T-helper 2 cell treated with Interferon-gamma antibody and Interleukin-4, amounts not matched to agents 5 μg/mL and 100 μg/mL, for 36 hours (primary cell): ENCODE measurements around the gene TRIM75.
"Not testable (repeated sequence)": the region's sequence is repeated elsewhere in the genome, so short reads cannot be mapped to it uniquely, and the experiment has no call there.

Experiments used
- DNase-seq: peaks from one replicate; pipeline ENCODE4 v3.0.0; 2021; ENCODE audit warnings: low spot score
- H3K27ac Mint-ChIP-seq: one replicate; pipeline ENCODE4 v1.8.0; 2021; ENCODE audit warnings: mild to moderate bottlenecking, mixed read lengths
- H3K27me3 Mint-ChIP-seq: one replicate; pipeline ENCODE4 v1.8.0; 2021; ENCODE audit warnings: low read depth, mixed read lengths
- H3K36me3 Mint-ChIP-seq: one replicate; pipeline ENCODE4 v1.8.0; 2021; ENCODE audit warnings: low read depth, mixed read lengths
- H3K4me1 Mint-ChIP-seq: one replicate; pipeline ENCODE4 v1.8.0; 2021; ENCODE audit warnings: low read depth, mixed read lengths
- H3K4me3 Mint-ChIP-seq: one replicate; pipeline ENCODE4 v1.8.0; 2022; ENCODE audit warnings: mild to moderate bottlenecking, moderate library complexity, mixed read lengths
- H3K9me3 Mint-ChIP-seq: one replicate; pipeline ENCODE4 v1.8.0; 2021; ENCODE audit warnings: mixed read lengths

Gene TRIM75

DNA sequence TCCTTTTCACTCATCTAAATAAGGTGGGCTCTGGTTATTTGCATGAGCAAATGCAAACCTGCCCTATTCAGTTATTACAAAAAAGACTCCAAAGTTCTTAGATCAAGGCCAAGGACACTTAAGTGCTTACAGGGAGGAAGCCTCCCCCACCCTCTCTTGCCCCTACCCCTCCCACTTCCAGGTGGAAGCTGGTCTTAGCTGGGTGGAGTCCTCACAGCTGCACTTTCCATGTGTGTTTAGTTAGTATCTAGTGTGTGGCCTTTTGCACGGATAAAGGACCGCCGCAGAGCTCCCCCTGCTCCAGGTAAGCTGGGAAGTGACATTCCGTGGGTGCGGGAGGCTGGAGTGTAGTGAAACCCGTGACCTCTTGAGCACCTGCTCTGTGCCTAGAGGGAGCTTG lies at the start of gene TRIM75:
TRIM75 (plus strand) TSS at position 222 of the 400 bp plus-strand sequence. CDS start 5,282 bp downstream, outside the sequence.
- no peak for DNase-seq
- Mint-ChIP-seq H3K27ac (no peak within 1 kb of the TSS), H3K36me3 (no peaks in the 10 kb centered on the region), H3K27me3 (no peaks in the 10 kb centered on the region), H3K4me3 (no peak within 1 kb of the TSS), H3K9me3 (no peaks in the 10 kb centered on the region), H3K4me1 (no peaks in the 10 kb centered on the region)

DNA sequence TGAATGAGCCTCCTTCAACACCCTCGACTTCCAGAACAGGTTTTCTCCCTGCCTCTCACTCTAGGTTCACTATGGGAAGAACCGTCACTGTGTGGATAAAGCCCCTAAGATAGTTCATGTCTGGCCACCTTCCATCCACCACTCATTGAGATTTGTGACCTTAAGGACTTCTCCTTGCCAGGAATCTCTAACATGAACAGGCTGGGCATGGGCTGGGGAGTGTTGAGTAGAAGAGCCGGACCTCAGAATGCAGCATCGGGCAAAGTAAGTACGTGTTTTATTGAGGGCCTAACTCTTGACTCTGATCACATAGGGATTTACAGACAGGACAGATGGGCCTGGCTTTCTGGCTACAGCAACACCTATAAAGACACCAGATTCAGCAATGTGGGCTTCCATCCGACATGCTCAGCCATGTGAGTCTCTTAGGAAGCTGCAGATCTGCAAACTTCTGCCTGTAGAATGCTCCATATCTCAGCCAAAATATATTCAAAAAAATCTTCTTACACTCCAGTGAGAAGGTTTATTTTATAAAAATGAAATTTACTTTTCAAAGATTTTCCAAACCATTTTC lies 48.2 kb upstream of the TRIM75 start:
- no peak overlapping the region for H3K27ac Mint-ChIP-seq
- H3K4me3 Mint-ChIP-seq, result no peak overlapping the region
- H3K36me3 Mint-ChIP-seq, result no peaks in the 10 kb centered on the region
- H3K4me1 Mint-ChIP-seq, result peaks cover 10% of the 10 kb centered on the region
- H3K27me3 Mint-ChIP-seq, result peaks cover 22% of the 10 kb centered on the region
- H3K9me3 Mint-ChIP-seq, result no peaks in the 10 kb centered on the region
- DNase-seq, result no peak

DNA sequence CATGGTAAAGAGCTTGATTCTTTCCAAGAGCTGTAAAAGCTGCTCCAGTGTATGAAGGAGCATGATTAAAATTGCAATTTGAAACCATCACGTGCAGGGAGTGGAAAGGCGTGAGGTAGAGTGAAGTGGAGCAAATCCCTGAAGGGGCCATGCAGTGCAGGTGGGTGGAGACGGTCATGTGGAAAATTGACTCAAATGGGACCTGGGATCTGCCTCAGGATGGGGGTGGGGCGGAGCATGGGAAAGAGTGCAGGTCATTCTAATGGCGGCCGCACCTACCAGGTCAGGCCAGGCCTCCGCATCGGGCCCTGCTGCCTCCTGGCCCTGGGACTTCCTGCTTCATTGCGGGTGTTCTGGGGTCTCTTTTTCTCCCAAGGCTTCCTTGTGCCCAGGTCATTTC lies 47.2 kb upstream of the TRIM75 start:
- Mint-ChIP-seq H3K27me3 (peaks cover 30% of the 10 kb centered on the region), H3K9me3 (no peaks in the 10 kb centered on the region), H3K36me3 (no peaks in the 10 kb centered on the region), H3K27ac (no peak overlapping the region), H3K4me1 (peaks cover 10% of the 10 kb centered on the region), H3K4me3 (no peak overlapping the region)
- DNase-seq, result no peak

DNA sequence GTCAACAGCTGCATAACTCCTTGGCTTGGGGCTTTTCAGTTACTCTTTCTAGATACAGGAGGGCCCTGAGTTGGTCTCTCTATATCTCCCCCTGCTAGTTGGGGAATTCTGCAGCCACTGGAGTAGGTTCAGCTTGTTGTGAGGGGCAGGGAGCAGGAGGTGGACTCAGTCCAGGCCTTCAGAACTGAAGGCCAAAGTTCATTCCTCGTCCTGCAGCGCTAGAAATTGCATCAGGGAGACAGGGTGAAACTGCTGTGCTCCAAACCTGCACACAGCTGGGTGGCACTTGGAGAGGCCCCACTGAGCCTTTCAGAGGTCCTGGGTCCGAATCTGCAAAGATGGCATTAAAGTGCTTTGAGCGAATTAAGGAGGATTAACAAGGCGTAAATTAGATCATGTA lies 46.8 kb upstream of the TRIM75 start:
- peaks cover 10% of the 10 kb centered on the region for H3K4me1 Mint-ChIP-seq
- peaks cover 29% of the 10 kb centered on the region for H3K27me3 Mint-ChIP-seq
- H3K27ac Mint-ChIP-seq, result no peak overlapping the region
- H3K36me3 Mint-ChIP-seq, result no peaks in the 10 kb centered on the region
- H3K9me3 Mint-ChIP-seq, result no peaks in the 10 kb centered on the region
- no peak overlapping the region for H3K4me3 Mint-ChIP-seq
- no peak for DNase-seq

DNA sequence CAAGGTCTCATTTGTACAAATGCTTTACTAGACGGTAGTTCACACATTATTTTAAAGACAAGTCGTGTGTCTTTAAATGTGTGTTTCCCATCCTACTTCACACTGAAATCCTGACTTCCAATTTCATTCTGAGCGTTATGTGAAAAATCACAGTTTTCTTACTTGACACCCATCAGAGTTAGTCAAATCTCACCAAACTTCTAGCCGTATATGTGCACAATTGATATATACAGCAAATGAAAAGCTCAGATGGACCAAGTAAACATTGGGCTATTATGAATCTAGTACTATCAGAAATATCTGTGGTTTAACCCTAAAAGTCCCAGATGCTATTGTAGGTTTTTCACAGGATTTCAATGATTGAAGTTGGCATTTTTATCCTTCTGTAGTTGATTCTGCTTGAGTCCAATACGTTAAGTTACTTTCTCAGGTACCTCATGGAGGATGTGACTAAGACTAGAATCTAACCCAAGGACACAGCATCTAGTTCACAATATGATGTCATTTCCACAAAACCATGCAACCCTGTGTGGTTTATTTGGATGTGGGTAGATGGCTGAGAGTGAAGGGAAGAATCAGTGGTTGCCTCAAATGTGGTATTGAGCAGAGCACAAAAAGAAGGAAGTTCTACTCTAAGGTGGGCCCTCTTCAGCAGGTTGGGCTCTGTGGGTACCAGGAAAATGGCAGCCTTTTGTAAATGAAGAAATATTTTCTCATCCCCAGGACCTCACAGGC lies 44.0 kb upstream of the TRIM75 start:
- Mint-ChIP-seq H3K27me3 (peaks cover 40% of the 10 kb centered on the region), H3K4me3 (no peak overlapping the region), H3K9me3 (no peaks in the 10 kb centered on the region), H3K4me1 (peaks cover 10% of the 10 kb centered on the region), H3K36me3 (no peaks in the 10 kb centered on the region), H3K27ac (no peak overlapping the region)
- DNase-seq, result peak; percentile 57

DNA sequence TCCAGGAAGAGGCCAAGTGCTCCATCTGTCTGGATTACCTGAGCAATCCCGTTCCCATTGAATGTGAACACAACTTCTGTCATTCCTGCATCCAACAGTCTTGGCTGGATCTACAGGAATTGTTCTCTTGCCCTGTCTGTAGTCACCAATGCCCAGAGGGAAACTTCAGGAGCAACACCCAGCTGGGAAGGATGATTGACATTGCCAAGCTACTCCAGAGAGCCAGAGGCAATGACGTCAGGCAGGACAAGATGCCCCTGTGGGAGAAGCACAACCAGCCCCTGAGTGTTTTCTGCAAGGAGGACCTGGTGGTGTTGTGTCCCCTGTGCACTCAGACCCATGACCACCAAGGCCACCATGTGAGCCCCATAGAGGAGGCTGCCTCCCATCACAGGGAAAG lies 43.2 kb upstream of the TRIM75 start:
- DNase-seq, result no peak
- no peaks in the 10 kb centered on the region for H3K36me3 Mint-ChIP-seq
- H3K4me3 Mint-ChIP-seq, result no peak overlapping the region
- no peaks in the 10 kb centered on the region for H3K9me3 Mint-ChIP-seq
- peaks cover 10% of the 10 kb centered on the region for H3K4me1 Mint-ChIP-seq
- H3K27ac Mint-ChIP-seq, result no peak overlapping the region
- H3K27me3 Mint-ChIP-seq, result peaks cover 38% of the 10 kb centered on the region

DNA sequence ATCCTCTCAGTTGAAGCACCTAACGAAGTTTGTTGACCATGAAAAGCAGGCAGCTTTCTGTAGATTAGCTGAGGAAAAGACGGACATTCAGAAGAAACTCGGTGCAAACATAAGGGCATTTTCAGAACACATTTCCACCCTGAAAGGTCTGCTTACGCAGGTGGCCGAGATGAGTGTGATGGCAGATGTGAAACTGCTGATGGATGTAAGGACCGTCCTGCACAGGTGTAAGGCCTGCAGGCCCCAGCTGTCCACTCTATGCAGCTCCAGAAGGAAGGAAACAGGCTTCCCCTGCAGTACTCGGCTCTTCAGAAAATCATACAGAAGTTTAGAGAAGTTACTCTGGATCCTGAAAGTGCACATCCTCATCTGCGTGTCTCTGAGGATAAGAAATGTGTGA lies 42.7 kb upstream of the TRIM75 start:
- Mint-ChIP-seq H3K27ac (no peak overlapping the region), H3K4me3 (no peak overlapping the region), H3K9me3 (no peaks in the 10 kb centered on the region), H3K36me3 (no peaks in the 10 kb centered on the region), H3K27me3 (peaks cover 36% of the 10 kb centered on the region), H3K4me1 (peaks cover 10% of the 10 kb centered on the region)
- DNase-seq, result no peak

DNA sequence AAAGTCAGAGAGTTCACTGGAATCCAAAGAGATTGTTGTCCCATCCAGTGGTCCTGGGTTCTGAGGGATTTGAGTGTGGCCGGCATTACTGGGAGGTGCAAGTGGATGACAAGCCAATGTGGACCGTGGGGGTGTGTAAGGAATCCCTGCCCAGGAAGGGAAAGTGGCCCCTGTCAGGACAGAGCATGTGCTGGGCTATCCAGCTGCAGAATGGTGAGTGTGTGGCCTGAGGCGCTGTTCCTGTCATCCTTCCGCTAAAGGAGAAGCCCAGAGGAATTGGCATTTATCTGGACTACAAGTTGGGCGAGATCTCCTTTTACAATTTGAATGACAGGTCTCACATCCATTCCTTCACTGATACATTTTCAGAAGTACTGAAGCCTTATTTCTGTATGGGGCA lies 42.3 kb upstream of the TRIM75 start:
- Mint-ChIP-seq H3K27ac (no peak overlapping the region), H3K36me3 (no peaks in the 10 kb centered on the region), H3K27me3 (peaks cover 33% of the 10 kb centered on the region), H3K4me1 (peaks cover 10% of the 10 kb centered on the region), H3K4me3 (no peak overlapping the region), H3K9me3 (no peaks in the 10 kb centered on the region)
- no peak for DNase-seq

DNA sequence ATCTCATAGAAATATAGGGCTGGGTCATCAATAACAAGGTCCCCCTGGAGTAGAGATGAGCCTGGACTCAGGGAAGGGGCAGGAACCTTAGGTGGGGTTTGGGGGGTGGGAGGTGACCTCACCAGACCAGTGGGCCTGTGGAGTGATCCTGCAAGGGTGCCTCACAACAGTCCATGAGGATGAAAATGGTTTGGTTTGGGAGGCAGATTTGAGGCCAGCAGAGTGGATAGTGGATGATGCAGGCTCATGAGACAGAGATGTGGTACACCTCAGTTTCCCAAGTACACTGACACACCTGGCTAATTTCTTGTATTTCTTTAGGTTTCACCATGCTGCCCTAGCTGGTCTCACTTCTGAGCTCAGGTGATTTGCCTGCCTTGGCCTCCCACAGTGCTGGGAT lies 40.0 kb upstream of the TRIM75 start:
- H3K9me3 Mint-ChIP-seq, result no peaks in the 10 kb centered on the region
- peaks cover 31% of the 10 kb centered on the region for H3K27me3 Mint-ChIP-seq
- no peaks in the 10 kb centered on the region for H3K36me3 Mint-ChIP-seq
- peaks cover 10% of the 10 kb centered on the region for H3K4me1 Mint-ChIP-seq
- DNase-seq, result no peak
- no peak overlapping the region for H3K4me3 Mint-ChIP-seq
- H3K27ac Mint-ChIP-seq, result no peak overlapping the region

DNA sequence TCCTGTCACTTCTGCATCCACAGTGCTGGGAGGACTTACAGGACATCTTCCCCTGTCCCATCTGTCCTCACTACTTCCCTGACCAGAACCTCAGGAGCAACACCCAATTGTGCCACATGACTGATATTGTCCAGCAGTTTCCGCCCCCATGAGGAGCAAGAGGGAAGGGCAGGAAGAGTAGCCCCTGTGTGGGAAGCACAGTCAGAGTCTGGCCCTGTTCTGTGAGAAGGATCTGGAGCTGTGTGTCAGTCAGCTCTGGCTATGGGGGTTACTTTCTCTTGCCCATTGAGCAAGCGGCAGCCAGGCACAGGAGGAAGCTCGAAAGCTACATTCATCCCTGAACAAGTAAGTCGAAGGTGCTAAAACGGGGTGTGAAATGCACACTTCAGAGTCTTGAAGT lies 36.7 kb upstream of the TRIM75 start:
- no peaks in the 10 kb centered on the region for H3K4me1 Mint-ChIP-seq
- no peak overlapping the region for H3K4me3 Mint-ChIP-seq
- no peak for DNase-seq
- H3K36me3 Mint-ChIP-seq, result no peaks in the 10 kb centered on the region
- peaks cover 14% of the 10 kb centered on the region for H3K27me3 Mint-ChIP-seq
- no peak overlapping the region for H3K27ac Mint-ChIP-seq
- no peaks in the 10 kb centered on the region for H3K9me3 Mint-ChIP-seq

DNA sequence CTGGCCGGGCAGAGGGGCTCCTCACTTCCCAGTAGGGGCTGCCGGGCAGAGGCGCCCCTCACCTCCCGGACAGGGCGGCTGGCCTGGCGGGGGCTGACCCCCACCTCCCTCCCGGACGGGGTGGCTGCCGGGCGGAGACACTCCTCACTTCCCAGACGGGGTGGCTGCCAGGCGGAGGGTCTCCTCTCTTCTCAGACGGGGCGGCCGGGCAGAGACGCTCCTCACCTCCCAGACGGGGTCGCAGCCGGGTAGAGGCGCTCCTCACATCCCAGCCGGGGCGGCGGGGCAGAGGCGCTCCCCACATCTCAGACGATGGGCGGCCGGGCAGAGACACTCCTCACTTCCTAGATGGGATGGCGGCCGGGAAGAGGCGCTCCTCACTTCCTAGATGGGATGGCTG lies 33.7 kb upstream of the TRIM75 start:
- H3K4me1 Mint-ChIP-seq, H3K27me3 Mint-ChIP-seq, H3K27ac Mint-ChIP-seq, H3K4me3 Mint-ChIP-seq, H3K36me3 Mint-ChIP-seq, DNase-seq, H3K9me3 Mint-ChIP-seq: not testable (repeated sequence)

DNA sequence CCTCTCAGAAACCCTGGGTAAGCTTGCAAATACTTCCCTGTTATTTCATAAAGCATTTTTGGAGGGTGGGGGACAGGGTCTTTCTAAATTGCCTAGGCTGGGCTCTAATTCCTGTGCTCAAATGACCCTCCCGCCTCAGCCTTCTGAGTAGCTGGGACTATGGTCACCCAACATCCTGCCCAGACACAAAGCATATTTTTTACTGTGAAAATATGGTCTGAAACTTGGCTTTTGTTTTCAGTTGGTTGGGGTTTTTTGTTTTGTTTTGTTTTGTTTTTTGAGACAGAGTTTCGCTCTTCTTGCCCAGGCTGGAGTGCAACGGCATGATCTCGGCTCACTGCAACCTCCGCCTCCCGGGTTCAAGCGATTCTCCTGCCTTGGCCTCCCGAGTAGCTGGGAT lies 27.9 kb upstream of the TRIM75 start:
- DNase-seq, H3K36me3 Mint-ChIP-seq, H3K27me3 Mint-ChIP-seq, H3K4me1 Mint-ChIP-seq, H3K27ac Mint-ChIP-seq, H3K9me3 Mint-ChIP-seq, H3K4me3 Mint-ChIP-seq: not testable (repeated sequence)

DNA sequence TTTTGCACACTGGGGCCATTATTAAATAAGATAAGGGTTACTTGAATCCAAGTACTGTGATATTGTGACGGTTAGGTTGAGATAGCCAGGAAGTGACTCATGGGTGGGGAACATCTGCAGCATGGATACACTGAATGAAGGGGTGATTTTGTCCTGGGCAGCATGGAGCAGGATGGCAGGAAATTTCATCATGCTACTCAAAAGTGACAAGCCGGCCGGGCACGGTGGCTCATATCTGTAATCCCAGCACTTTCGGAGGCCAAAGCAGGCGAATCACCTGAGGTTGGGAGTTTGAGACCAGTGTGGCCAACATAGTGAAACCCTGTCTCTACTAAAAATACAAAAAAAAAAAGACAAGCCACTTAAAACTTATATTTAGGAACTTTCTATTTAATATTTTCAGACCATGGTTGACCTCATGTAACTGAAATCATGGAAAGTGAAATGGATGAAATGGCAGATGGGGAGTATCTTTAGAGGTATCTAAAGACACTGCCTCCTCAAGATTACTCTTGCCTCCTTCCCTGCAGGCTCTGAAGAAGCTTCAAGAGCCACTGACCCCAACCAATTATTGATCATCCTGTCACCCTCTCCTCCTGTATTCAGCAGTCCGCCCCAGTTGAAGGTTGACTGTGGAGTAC lies 25.8 kb upstream of the TRIM75 start:
- no peaks in the 10 kb centered on the region for H3K27me3 Mint-ChIP-seq
- no peaks in the 10 kb centered on the region for H3K36me3 Mint-ChIP-seq
- DNase-seq, result no peak
- H3K27ac Mint-ChIP-seq, result no peak overlapping the region
- no peaks in the 10 kb centered on the region for H3K4me1 Mint-ChIP-seq
- H3K9me3 Mint-ChIP-seq, result no peaks in the 10 kb centered on the region
- no peak overlapping the region for H3K4me3 Mint-ChIP-seq

DNA sequence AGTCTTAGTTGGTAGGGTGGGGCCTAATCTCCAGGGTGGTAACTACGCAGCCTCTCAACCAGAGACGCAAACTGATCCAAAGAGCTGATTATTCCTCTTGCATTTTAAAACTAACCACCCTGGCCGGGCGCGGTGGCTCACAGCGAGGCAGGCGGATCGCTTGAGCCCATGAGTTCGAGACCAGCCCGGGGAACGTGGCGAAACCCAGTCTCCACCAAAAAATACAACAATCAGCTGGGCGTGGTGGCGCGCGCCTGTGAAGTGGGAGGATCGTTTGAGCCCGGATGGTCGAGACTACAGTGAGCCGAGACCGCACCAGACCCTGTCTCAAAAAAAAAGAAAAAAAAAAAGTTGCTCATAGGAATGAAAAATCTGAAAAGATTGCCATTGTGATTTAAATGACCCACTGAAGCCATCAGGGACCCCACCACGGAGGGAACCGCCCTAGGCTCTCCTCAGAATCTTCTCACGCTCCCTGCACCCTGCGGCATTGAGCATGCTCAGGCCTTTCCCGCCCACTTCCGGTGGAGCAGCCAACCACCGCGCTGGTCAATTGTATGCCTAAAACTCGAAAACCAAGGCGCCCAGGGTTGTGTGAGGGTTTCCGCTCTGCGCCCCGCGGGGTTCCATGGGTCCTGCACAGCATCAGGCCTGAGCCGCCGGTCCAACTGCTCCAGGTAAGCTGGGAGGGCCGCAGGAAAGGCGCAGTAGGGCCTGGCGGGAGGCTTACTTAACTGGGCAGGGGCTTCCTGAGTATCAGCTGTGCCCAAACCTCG lies 22.0 kb upstream of the TRIM75 start, which contains the start of gene TRIM60:
TRIM60 (plus strand) TSS at position 564 of the 776 bp plus-strand sequence. CDS start 8,074 bp downstream, outside the sequence.
- H3K4me3 Mint-ChIP-seq, result no peak within 1 kb of the TSS
- H3K27me3 Mint-ChIP-seq, result no peaks in the 10 kb centered on the region
- H3K4me1 Mint-ChIP-seq, result no peaks in the 10 kb centered on the region
- DNase-seq, result no peak
- H3K9me3 Mint-ChIP-seq, result no peaks in the 10 kb centered on the region
- H3K27ac Mint-ChIP-seq, result no peak within 1 kb of the TSS
- no peaks in the 10 kb centered on the region for H3K36me3 Mint-ChIP-seq
